Measurements from ENCODE around the gene CCDC182.
A peak's percentile ranks its signal among the peaks of the same experiment; 100 is the strongest.

Gene CCDC182

GRCh38 chr17:57756951-57757350 lies 11.9 kb upstream of the CCDC182 start:
- DNase-seq, result no peak

DNA sequence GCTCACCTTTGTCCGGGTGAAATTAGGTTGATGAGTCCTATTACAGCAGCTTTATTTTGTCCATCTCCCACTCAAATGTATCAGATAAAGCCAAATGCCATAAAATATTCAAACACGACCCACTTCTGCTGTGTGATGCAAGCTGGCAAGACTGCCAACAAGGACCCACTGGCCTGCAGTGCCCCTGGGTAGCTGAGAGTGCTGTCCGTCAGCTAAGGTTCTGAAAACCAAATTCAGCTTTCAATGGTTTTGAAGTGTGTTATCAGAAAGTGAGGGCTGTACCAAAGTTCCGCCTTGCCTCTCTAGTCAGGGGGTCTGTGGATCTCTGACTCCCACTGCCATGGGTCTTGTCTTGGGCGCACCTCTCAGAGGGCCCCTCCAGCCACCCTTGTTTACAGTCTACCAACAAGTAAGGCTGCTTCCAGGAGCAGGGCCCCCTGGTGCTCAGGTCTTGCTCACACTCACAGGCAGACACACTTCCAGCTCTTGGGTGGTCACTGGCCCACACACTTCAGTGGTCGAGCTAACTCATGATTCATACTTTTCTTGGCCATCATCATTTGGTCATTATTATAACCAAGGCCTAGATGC lies 10.5 kb upstream of the CCDC182 start:
- DNase-seq, result no peak

- no peak for DNase-seq
These were observed 7.2 kb upstream of the CCDC182 start for GRCh38 chr17:57752031-57752905.

DNA sequence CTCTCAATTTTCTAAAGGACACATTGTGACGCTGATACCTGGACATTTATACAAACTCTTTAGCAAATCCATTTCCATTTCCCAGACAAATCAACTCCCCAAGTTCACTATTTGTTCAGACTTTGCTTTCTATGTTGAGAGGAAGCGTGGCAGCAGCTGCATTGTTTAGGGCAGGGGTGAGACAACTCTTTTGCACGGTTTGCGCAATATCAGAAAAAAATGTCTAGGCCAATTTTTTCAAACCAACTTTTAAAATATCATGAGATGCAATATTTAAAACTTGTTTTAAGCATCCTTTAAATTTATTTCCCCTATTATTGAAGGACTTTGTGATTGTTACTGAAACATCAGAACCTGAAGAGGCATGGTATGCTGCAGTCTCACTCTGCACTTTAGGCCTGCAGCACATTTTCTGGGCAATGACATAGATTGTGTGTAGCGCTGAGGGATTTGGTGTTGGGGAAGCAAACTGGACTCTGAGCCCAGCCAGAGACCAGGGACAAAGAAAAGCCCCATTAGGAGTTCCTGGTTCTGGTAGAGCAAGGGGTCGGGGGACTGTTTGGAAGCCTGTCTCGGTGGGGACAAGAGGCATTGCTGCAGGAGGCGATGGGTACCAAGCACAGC lies 6.4 kb upstream of the CCDC182 start:
- DNase-seq, result no peak

GRCh38 chr17:57750895-57751294 lies 5.8 kb upstream of the CCDC182 start:
- no peak for DNase-seq

DNA sequence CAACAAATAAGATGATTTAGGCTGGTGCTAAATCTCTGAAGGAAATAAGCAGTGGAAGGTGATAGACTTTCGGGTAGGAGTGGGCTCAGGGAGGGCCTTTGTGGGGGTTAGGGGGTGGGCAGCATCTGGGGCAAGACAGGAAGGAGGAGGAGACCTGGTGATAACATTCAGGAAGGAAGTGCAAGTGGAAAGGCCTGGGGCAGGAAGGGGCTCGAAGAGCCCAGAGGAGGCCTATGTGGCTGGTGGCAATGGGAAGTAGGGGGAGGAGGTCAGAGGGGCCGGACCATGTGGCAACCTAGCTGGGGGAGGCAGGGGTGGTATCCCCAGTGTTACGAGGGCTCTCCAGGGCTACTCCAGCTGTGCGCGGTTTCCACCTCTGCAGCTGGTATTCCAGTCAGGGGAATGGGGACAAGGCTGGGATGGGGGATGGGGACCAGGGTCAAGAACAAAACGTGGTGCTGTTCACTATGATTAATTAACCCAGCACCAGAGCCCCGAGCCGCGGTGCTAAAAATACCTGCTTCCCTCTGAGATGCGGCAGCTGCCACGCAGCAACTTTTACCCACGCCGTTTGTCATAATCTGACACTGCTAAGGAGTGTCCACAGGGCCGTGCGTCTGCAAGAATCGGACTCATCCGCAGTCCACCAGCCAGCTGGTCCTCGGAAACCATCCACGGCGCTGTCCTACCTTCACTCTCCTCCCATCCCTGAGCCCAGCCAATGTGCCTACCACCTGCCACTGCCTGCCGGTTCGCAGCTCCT lies 5.2 kb upstream of the CCDC182 start:
- DNase-seq, result no peak

GRCh38 chr17:57749701-57750100 lies 4.6 kb upstream of the CCDC182 start:
- DNase-seq, result no peak

DNA sequence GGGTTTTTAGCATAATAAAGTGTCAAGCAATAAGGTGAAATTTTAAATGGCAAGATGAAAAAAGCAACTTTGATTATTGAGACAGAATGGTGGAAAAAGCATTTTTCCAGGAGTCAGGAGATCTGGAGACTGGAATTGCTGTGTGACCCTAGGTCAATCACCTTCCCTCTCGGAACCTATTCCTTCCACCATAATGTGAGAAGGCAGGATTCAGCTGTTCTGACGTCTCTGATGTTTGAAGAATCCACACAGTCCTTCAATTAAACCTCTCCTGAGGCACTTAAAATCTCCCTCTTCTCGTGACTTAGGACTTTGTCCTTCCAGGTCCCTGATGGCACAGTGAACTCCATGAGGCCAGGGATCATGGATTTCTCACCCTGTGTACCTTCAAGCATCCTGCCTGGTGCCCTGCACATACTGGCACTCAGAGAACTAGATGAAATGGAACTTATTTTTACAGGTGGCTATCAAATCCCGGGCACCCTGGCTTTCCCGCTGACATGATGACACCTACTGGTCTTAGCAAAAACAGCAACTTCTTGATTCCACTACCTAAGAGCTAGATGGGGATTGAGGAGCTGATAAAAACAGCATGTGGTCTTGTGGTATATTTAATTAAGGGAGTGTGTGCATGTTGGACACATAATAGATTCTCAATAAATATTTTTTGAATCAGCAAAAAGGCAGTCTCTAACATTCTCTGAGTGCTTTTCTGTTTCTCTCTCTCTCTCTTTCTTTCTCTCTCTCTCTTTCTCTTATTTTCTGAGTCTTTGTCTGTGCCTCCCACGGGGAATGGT lies 2.3 kb upstream of the CCDC182 start:
- peak; percentile 48 for DNase-seq

DNA sequence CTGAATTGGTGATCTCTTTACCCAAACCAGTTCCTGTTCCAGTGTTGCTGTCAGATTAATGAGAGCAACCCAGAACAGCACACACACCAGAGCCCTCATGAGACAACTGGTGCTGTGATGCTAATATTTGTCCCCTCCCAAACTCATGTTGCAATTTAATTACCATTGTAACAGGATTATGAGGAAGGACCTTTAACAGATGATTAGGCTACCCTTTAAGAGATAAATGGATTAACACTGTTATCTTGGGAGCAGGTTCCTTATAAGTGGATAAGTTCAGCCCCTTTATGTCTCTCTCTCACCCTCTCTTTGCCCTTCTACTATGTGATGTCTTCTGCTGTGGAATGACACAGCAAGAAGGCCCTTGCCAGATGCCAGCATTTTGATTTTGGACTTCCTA lies 1.1 kb upstream of the CCDC182 start:
- no peak for DNase-seq

DNA sequence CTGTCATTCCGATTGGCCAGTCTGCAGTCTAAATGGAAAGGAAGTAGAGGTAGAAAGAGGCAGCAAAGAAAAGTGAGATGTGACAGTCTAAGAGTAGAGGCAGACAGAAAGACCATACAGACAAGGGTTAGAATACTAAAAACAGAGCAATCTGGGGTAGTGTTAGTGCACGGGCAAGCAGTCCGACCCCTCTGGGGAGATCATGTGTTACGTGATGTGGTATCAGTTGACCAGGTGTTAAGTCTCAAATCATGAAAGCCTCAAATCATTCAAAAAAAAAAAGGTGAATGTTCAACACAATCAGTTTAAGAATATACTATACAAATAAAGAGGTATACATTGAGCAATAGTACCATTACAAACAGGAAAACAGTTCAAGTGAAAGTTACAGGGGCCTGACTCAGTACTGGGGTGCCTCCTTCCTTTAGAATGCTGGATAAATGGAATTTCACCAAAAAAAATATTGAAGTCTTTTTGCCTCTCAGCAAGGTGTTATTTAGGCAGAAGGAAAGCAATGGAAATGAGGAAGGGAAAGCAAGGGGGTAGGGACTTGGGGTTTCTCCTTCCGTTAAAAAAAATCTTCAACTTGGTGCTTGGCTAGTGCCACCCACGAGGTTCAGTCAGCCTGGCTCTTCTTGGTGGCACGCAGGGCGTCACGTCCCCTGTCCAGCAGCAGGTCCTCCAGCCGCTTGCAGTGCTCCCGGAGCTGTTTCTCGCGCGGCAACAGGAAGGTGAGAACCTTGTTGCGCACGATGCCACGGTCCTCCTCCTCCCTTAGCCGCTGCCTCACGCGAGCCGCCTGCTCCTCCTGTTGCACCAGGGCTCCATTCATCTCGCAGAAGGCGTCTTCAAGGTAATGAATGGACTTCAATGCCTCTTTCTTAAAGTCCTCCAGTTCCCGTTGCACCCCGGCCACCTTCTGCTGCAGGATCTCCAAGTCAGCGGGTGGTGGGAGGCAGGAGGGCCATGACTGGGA lies 616 bp downstream of the CCDC182 start:
- DNase-seq, result no peak

- no peak for DNase-seq
These were observed 4.9 kb downstream of the CCDC182 start for GRCh38 chr17:57740235-57740528.

- no peak for DNase-seq
These were observed 5.5 kb downstream of the CCDC182 start for GRCh38 chr17:57739402-57740234.

- no peak for DNase-seq
These were observed 7.6 kb downstream of the CCDC182 start for GRCh38 chr17:57737450-57737849.

DNA sequence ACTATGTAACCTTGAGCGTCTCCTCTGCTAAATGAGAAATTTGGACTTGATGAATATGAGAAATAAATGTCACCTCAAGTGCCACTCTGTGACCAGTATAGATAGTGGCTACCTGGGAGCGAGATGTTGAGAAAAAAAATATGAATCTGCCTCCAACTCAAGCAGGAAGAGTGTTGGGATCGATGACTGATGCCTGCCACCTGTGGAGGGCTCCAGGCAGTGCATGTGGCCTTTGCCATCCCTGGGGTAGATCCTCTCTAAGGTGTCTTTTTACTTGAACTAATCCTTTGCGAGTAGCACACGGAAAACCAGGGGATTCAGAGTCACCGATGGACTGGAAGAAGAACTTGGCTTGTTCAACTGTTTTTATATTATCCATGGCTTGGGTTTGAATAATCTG lies 9.4 kb downstream of the CCDC182 start:
- DNase-seq, result no peak

DNA sequence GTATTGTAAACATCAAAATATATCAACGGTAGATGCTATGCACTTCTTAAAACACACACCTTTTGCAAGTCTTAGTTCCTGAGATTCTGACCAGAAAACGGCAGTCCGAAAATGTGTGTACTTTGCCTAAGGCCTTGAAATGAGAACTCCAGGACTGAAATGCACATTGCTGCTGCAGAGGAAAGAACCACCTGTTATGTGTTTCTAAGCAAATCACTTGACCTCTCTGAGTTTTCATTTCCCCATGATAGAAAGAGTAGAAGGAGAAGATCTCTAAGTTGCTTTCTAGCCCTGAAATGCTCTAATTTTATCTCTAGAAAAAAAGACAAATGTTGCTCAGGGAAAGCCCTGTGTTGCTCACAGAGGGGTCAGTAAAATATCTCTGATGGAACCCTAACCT lies 9.9 kb downstream of the CCDC182 start:
- no peak for DNase-seq

- no peak for DNase-seq
These were observed 12.0 kb downstream of the CCDC182 start for GRCh38 chr17:57733085-57733484.

DNA sequence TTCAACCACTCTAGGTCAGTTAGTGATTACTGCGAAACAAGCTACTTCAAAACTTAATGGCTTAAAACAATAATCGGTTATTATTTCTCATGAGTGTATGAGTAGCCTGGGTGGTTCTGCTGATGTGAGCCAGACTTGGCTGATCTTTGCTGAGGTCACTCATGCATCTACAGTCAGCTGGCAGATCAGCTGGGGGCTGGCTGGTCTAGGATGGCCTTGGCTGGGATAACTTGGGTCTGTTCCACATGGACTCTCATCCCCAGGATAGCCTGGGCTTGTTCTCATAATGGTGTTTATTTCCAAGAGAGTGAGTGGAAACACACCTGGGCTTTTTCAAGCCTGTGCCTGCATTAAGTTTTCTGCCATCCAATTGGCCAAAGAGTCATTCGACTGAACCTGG lies 13.0 kb downstream of the CCDC182 start:
- DNase-seq, result no peak

GRCh38 chr17:57730026-57730701 lies 14.9 kb downstream of the CCDC182 start:
- DNase-seq, result no peak

- no peak for DNase-seq
These were observed 17.4 kb downstream of the CCDC182 start for GRCh38 chr17:57727630-57728175.

DNA sequence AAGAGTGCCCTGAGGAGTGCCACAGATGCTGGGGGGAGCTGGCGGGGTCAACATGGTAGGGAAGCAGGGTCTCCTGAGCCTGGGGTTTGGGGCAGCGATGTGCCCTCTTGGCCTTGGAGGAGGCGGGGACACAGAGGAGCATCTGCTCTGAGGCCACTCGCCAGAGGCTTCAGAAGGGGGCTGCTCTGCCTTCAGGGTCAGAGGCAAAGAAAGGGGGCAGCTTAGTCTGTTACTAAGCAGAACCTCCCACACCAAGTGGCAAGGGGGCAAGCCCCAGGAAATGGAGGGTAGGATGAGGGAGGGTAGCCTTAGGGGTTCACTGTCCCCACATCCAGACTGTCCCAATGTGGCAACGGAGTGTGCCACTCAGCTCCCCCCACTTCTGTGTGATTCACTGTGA lies 18.3 kb downstream of the CCDC182 start:
- DNase-seq, result no peak
